HFF-Myc (cell line): ENCODE data around the gene RBM41.
"Not testable (repeated sequence)": the region's sequence is repeated elsewhere in the genome, so short reads cannot be mapped to it uniquely, and the experiment has no call there.

Source experiments
- DNase-seq: peaks from one replicate; pipeline ENCODE4 v3.0.0-alpha.2; 2011; ENCODE audit warnings: low read depth; ENCODE audit errors: extremely low read depth
- H3K4me3 ChIP-seq: replicated peaks from 2 replicates; pipeline ENCODE4 v1.5.1; 2011; ENCODE audit warnings: low read depth, mild to moderate bottlenecking, control low read depth, low read length
- CTCF ChIP-seq: IDR thresholded peaks from 2 replicates; pipeline ENCODE4 v1.5.1; 2012; ENCODE audit warnings: mild to moderate bottlenecking, low read depth, low read length, control low read depth; ENCODE audit errors: missing control alignments

The RBM41 gene

DNA sequence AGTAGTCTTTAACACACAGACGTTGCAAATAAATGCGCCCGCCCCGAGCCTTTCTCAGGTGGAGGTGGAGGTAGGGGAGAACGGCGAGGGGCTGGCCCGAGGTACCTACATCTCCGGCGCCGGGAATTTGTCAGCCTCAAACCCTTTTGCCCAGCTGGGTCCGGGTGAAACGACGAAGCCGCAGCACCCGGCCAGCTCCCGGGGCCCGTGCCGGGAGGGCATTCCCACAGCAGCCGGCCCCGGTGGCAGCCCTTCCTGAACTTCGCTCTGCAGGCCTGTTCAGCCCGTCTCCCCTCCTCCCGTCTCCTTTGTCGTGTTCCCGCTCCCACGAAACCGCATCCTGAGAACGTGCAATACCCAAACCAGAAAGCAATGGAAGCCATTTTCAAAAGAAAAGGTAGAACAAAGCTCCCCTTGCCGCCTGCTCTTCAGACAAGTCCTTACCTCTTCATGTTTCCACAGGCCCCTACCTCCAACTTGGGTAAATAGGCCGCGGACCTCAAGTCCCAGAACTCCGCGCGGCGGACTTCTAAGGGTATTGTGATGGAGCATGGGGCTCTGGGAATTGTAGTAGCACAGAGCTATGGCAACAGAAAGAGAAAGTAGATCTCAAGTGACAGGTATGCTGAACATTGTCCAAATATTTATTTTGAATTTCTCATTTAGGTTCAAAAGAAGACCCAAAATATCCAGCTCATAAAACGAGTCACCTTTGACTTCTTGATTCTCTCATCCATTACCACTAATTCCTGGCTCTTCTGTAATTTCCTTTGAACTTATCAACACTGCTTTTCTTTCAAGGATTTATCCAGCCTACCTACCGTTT is at the start of gene RBM41:
RBM41 (minus strand) TSS at position 501 of the 826 bp plus-strand sequence; CDS start at position 452, 49 bp downstream.
- peak within 1 kb of the TSS; percentile 68 for H3K4me3 ChIP-seq
- no peak for TF ChIP-seq CTCF

GRCh38 chrX:107168257-107168656 is 49.6 kb upstream of the RBM41 start:
- no peak for DNase-seq
- H3K4me3 ChIP-seq, result no peak overlapping the region
- TF ChIP-seq CTCF, result no peak

More for the DNA sequence above, at the start of gene RBM41:
- peak; percentile 9 for DNase-seq

DNA sequence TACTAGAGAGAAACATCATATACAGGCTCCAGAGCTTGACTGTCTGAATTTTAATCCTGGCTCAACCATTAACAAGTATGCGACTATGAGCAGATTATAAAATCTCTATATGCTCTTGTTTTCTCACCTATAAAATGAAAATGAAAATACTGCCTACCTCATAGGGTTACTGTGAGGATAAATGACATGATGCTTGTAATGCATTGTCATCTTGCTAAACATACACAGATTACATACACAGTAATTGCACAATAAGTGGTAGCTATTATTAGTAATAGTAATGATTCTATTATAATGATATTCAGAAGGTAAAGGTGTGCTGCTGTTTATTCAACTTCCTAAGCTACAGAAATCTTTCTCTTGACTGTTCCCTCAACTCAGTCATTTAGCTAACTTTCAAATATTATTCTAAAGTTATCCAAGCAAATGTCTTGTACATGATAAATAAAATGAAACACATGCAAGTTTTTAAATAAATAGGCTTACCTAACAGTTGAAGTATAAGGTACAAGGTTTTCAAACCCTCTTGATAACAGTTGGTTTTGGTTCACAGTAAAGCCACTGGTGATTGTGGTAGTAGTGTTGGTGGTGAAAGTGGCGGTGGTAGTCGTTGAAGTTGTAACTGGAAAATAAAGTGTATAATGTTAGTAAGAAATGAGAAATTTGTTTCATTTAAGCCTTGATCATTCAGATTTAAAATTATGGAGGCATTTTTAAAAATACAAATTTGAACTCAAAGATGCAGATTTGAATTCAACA is 48.7 kb upstream of the RBM41 start:
- no peak for TF ChIP-seq CTCF
- no peak for DNase-seq
- H3K4me3 ChIP-seq, result no peak overlapping the region

GRCh38 chrX:107157618-107158017 is 39.0 kb upstream of the RBM41 start:
- DNase-seq, H3K4me3 ChIP-seq: not testable (repeated sequence)

GRCh38 chrX:107155621-107156430 is 37.2 kb upstream of the RBM41 start:
- H3K4me3 ChIP-seq, DNase-seq: not testable (repeated sequence)

- H3K4me3 ChIP-seq, result no peak overlapping the region
- DNase-seq, result peak; percentile 11
- no peak for TF ChIP-seq CTCF
Measured at GRCh38 chrX:107154787-107155620, 36.4 kb upstream of the RBM41 start.

GRCh38 chrX:107153005-107153404 is 34.4 kb upstream of the RBM41 start:
- no peak overlapping the region for H3K4me3 ChIP-seq
- TF ChIP-seq CTCF, result no peak
- DNase-seq, result no peak
